ENCODE measurements around the gene SYNRG.
"Not testable (repeated sequence)": the region's sequence is repeated elsewhere in the genome, so short reads cannot be mapped to it uniquely, and the experiment has no call there.

Gene SYNRG

DNA sequence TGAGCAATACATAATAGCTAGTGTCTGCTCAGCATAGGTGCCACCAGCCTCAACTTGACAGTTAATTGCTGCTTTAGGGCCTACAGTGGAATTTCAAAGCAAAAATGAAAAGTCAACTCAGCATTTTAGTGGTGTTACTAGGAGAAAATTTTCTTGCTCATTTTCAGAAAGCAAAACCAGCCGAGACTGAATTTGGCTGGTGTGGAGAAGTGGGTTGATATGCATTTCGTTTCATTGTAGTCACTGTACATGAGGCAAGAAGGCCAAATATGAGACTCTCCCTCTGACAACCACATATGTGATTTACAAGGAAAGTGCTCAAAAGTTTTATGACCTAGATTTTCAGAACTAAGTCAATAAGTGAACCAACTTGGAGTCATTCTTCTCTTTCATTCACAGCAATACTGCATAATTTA lies 65.6 kb downstream of the SYNRG start:
- DNase-seq (ENCODE audit: low read depth) = no peak

DNA sequence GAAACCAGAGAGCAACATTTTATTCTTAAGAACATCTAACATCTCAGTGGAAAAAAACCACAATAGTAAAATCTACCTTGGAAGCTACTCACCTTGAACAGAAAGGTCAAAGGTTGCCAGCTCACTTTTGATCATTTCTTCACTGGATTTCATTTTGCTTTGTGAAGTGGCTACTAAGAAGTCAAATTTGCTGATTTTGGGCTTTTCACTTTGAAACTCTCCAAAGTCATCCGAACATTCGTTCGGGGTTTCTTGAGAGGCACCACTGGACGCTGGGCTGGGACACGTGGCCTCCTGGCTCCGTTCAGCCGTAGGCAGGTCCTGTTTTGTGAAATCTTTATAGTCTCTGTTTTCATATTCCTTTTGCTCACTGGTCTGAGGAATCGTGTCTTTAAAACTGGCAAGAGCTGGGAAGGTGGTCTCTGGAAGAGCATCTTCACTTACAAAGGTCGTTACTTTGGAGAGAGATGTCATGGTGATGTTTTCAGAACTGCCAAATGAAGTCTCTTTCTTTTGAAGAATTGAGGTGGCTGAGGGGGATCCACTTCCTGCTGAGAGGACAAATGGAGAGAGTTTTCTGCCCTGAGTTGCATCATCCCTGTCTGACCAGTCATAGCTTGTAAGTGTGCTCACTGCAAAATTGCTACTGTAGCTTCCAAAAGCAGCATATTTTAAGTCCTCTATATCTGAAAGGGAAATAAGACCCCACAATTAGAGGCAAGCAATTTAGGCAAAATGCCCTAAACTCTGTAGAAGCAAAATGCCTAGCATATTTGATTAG lies 67.1 kb downstream of the SYNRG start:
- no peak for DNase-seq (ENCODE audit: low read depth)

DNA sequence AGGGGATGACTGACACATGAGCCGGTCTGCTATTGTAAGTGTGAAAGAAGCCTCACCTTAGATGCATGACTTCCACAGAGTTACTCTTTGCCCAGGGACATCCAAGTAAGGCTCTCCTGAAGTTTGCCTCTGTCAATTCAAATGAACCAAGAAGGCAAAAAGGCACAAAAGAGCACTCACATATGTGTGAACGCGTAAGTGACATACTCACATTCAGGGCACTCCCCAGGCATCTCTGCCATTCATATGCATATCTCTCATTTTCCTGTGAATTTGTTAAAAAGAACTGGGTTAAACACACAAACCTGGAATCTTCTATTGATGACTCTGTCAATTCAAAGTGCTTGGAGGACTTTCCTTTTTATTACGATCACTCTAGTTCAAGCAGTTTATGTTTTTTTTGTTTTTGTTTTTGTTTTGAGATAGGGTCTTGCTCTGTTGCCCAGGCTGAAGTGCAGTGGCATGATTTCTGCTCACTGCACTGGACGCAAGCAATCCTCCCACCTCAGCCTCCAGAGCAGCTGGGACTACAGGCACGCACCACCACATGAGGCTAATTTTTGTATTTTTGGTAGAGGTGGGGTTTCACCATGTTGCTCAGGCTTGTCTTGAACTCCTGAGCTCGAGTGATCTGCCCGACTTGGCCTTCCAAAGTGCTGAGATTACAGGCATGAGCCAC lies 70.1 kb downstream of the SYNRG start:
- DNase-seq (ENCODE audit: low read depth) = no peak

DNA sequence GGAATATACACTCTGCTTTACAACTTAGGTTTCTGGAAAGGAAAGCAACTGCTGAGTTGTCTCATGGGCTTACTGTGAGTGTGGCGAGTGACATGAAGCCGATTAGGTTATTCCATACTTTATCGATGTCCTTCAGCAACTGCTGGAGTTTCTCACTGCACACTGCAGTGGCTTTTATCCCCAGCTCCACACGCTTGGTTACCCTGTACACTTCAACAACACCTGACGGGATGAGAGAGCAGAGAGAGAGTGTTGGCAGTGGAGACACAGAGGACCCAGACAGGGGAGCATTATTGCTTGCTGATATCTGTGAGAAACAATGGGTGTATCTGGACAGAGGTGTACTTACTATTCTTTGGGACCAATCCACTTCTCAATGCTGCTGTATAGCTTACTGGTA lies 73.3 kb downstream of the SYNRG start:
- DNase-seq (ENCODE audit: low read depth) = no peak

DNA sequence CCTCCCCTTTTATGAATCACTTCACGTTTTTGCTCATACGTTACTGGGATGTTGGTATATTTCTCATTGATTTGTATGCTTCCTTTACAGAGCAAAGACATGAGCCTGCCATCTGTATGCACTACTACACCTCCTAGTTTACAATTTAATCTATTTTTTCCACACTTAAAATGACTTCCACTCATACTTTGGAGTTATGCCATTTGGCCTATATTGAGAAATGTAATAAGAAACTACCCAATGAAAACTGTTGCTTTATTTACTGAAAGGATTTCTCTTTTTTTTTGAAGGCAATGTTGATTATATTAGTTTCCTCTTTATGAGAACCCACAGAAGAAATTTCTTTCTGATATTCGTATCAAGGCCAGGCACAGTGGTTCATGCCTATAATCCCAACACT lies 76.5 kb downstream of the SYNRG start:
- no peak for DNase-seq (ENCODE audit: low read depth)

DNA sequence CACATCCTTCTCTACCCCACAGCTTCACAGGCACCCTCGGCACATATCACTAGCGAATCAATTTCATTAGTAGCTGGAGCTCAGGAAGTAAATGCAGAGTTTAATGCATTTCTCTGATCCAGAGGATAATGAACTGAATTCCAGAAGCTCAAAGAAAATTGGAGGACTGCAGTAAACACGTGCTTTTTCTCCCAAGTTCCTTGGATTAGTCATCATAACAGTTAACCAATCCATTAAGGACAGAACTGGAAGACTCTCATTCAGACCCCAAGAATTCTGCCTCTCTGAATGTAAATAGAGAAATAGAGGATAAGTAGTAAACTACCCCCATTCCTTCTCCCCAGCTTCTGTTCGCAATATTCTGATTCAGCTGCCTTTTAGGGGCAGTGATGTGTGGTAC lies 78.8 kb downstream of the SYNRG start:
- no peak for DNase-seq (ENCODE audit: low read depth)

DNA sequence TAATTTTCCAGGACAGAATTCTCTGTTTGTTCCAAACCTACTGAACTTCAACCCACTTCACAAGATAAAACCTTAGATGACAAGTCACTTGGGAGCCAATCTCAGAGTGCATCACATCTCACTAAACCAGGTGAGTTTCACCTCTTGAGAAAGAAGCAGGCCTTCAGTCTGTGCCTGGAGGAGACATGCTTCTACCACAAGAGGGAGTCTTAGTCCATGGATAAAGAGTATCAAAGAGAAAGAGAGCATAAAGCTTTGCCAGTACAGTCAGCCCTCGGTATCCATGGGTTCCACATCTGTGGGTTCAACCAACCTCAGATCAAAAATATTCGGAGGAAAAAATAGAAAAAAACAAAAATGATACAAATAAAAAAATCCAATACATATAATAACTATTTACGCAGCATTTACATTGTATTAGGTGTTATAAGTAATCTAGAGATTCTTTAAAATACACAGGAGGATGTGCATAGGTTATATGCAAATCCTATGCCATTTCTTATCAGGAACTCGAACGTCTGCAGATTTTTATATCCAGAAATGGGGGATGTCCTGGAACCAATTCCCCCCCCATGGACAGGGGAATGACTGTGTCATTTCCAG lies 81.9 kb downstream of the SYNRG start:
- DNase-seq (ENCODE audit: low read depth) = no peak

DNA sequence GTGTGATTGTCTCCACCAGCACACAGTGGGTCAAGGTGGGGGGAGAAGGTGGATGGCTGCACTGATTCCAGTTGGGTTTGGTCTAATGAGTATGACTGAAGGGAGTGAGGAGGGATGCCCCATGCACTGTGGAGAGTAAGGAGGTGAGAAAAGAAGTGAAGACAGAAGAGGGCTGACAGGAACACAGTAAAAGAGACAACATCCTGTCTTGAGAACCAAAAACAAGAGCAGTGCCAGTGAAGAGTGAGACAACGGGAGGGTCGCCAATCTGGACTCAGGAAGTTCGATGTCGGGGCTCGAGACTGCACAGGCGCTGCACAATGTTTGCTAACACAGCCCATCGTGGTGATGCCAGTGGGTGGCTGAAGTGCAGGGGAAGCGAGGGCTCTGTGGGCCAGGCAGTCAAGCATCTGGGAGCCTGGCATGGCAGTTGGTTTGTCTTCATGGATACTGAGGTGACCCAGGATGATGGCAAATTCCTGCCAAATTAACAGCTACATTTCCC lies 85.5 kb downstream of the SYNRG start:
- no peak for DNase-seq (ENCODE audit: low read depth)

DNA sequence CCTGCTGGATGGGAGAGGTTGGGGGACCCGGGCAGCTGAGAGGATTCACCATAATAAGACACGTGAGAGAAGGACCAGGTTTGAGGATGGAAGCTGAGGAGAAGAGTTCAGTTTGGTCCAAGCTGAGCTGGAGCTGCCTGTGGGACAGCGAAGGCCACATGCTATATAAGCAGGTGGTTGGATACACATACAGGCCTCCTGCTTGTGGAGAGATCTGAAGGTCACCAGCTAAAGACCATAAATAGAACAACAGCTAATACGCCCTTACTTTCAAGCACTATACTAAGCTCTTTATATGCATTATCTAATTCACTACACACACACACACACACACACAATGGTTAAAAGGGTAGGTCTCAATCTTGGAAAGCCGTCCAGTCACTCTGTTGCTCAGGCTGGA lies 87.4 kb downstream of the SYNRG start:
- DNase-seq (ENCODE audit: low read depth) = no peak

DNA sequence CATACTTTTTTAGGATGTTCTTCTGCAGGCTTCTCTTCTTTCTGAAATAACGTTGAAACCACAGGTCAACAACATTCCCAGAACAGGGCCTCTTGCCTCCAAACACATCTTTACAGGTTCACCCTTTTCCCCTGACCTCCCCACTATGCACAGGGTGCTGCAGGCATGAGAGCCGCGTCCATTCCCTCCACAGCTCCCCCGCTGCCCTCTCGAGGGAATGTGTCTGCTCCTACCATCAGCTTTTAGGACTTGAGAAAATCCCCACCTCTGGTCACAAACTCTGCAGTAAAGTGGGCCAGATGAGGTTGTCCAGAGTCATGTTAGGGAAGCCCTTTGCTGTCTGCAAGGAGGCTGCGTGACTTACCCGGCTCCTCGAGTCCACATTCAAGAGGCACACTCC lies 89.0 kb downstream of the SYNRG start:
- DNase-seq (ENCODE audit: low read depth) = no peak

DNA sequence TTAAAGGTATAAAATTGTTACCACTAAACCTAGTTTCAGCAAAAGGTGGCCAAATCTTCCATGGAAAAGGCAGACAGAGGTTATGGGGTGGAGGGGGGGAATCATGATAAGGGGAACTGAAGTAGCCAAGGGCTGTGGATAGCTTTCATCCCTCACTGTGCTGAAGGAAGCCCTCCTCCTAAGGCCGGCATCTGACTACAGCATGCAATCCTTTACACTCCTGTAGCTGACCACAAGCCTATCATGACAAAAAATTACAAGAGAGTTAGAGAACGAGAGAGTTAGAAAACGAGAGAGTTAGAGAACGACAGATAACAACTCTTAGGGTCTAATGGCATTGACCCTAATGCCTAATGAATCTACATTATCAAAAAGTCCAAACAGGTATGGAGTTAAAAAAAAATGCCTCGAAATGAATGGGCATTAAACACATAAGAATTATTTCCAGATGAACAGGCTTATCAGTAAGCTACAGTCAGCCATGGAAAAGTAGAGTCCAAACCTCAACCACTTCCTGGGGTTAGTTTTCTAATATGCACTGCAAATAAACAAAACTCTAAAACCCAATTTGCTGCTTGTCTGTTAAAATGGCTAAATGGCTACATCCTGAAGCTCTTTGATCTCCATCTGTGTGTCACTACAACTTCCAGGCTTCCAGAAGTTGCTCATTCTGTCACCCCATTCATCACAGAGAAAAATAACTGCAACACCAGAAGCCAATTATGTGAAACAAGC lies 89.8 kb downstream of the SYNRG start:
- no peak for DNase-seq (ENCODE audit: low read depth)

DNA sequence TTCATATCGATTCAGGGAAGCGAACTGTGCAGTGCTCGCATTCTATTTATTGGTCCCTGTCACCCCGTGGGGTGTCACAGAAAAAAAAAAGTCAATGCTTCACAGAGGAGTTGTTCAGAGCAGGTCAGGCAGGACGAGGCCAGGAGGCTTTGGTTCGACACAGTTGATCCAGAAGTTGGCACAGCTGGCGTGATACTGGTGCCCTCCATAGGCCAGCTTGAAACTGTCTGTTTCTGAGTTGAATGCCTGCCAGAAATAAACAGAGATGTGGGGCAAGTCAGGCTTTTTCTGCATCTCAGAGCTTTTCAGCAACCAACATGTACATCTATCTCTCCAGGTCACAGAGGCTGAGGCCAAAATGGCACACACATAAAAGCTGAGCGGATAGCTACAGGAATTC lies 90.4 kb downstream of the SYNRG start:
- no peak for DNase-seq (ENCODE audit: low read depth)

DNA sequence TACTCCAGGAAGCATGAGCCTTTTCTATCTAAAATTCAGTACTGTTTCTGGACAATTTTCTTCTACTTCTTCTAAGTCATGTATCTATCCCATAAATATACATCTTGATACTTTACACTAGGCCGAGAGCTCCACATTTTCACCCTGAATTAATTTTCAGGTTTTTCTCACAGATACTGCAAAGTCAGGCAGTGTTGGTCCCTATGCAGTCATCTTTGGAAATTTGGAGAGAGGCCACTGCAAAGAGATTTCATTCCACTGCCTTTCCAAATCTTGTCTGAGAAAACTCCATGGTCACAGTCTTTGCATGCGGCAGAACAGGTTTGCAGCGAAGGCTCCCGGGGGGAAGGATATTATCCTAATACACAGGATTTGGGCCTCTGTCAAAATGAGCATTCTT lies 91.3 kb downstream of the SYNRG start:
- DNase-seq (ENCODE audit: low read depth) = no peak

DNA sequence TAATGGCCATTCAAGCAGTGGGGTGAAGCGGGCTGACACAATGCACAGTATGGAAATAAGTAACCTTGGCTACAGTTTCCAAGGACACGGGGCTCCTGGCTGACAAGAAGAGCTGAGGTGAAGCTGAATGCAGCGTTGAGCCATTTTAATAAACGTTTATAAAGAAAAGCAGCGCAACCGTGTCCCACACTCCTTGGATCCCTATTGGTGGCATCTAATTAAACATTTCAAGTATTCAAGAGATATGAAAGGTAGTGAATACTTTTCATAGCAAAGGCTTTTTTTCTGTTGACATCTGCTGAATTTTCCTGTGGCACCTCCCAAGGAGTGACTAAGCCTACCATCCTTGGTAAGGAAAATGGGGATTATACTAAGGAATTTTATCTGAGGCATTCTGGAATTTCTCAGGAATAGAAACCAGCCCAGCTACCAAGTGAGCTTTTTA lies 93.1 kb downstream of the SYNRG start:
- no peak for DNase-seq (ENCODE audit: low read depth)

DNA sequence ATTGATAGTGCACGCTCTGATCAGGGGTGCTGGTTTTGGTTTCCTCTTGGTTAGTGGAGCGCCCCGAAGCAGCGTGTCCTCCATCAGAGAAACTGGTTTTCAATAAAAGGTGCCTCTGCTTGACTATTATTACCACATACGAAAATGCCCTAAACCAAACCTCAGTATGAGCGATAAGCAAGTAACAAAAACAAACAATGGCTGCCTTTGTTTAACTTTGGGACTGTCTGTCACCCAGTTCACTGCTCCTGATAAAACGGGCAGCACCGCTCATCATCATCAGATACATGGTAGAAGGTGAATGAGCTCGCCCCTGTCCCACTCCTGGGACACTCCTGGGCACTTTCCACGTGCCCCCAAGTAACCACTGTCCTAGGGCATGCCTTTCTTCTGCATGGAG lies 95.5 kb downstream of the SYNRG start:
- no peak for DNase-seq (ENCODE audit: low read depth)

DNA sequence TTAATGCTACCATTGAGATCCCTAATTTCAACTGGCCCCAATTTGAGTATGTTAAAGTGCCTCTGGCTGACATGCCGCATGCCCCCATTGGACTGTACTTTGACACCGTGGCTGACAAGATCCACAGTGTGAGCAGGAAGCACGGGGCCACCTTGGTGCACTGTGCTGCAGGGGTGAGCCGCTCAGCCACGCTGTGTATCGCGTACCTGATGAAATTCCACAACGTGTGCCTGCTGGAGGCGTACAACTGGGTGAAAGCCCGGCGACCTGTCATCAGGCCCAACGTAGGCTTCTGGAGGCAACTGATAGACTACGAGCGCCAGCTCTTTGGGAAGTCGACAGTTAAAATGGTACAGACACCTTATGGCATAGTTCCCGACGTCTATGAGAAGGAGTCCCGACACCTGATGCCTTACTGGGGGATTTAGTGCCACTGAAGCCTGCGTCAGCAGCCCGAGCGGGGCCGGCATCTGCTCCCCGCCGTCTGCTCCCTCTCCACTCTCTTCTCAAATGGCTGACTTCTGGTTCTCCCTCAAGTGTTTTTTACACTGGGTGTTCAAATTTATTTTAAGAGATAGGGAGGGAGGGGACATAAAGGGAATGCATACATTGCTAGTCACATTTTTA lies 96.7 kb downstream of the SYNRG start:
- DNase-seq (ENCODE audit: low read depth) = no peak

DNA sequence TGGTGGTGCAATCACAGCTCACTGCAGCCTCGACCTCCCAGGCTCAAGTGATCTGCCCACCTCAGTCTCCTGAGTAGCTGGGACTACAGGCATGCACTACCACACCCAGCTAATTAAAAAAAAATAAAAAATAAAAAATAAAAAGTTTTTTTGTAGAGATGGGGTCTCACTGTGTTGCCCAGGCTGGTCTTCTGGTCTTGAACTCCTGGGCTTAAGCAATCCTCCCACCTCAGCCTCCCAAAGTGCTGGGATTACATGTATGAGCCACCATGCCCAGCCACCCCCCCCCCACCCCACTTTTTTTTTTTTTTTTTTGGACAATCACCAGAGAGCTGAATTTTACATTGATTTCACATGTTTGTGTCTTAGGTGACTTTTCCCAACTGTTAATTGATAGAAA lies 97.6 kb downstream of the SYNRG start:
- not testable (repeated sequence) for DNase-seq (ENCODE audit: low read depth)

DNA sequence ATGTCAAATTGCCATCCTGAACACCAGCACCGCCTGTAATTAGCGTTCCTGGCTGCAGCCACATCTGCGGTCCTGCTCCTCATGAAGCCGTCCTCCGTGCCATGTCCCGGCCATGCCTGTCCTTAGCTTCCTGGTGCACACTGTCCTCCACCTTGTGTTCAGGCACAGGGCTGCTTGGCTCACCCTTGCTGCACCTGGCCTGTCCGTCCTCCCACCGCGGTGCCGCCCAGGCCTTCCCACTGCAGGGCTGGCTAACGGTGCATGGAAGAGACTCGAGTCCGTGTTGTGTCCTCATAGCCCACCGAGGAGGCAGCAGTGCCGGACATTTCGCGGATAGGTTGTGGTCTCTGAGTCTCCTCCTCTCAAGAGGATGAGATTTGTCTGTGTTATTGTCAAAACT lies 99.2 kb downstream of the SYNRG start:
- no peak for DNase-seq (ENCODE audit: low read depth)

DNA sequence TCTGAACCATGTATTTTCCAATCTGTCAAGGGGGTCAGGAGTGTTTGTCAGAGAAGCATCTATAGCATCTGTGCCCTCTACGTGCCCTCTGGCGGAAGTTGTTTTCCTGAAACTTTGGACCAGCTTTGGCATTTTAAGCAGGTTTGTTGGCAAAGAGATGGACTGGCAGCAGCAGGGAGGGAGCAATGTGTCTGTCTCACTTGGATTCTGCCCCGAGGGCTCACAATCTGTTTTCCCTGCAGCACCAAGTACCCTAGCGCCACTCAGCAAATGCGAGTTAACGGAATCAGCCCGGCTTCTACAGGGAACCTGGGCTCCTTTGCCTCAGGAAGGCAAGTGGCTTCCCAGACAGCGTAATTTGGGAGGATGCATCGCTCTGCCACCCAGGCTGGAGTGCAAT lies 102.1 kb downstream of the SYNRG start:
- no peak for DNase-seq (ENCODE audit: low read depth)

DNA sequence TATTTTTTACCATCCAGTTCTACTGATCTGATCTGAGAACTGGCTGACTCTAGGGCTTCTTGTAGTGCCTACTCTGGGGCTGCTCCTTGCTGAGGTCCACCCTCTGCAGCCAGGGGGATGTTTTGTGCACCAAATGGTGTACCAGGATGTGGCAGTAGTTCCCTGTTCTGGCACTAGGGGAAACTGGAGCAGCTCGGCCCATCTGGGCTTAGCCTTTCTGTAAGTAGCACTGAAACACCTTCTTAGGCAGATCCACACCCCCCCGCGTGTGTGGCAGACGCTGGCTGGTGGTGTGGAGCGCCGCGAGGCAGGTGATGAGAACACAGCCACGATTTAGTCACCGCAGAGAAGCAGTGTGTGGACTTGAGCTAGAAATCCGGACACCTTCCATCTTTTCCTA lies 102.5 kb downstream of the SYNRG start:
- DNase-seq (ENCODE audit: low read depth) = no peak

DNA sequence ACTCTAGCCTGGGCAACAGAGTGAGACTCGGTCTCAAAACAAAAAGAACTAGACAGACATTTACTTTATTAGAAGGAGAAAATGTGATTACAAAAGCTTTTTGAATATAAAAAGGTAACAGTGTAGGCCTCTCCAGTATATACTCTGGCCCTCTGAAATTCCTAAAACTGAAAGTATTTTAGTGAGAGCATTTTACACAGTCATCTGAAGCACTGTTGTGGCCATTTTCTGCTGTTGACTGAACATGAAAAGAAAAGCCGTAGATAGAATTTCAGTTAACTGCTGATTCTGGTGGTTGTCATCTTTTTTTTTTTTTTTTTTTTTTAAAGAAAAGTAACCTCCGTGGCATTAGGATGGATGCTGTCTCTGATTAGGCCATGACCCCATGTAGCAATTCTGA lies 103.9 kb downstream of the SYNRG start:
- DNase-seq (ENCODE audit: low read depth) = no peak

DNA sequence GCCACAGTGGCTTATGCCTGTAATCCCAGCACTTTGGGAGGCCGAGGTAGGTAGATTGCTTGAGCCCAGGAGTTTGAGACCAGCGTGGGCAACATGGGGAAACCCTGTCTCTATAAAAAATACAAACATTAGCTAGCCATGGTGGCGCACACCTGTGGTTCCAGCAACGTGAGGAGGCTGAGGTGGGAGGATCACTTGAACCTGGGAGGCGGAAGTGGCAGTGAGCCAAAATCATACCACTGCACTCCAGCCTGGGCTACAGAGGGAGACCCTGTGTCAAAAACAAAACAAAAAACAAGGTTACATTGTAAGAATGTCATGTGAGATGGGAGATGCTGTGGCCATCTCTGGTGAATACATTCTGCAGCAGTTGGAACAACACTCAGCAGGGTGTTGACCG lies 106.1 kb downstream of the SYNRG start:
- no peak for DNase-seq (ENCODE audit: low read depth)

Measured in stimulated activated CD8-positive, alpha-beta memory T cell treated with anti-CD3 and anti-CD28 coated beads, Interleukin-15, amount 100 ng/mL, for 1 hour (primary cell).